Hepatocyte (in vitro differentiated cells): Measurements from ENCODE around the gene SCAPER.

Source experiments
- EZH2 ChIP-seq: fragments of 200-600 bp; sonication (generic); IDR thresholded peaks from 2 replicates; pipeline ENCODE4 v1.6.1; 2016; ENCODE audit warnings: antibody characterized with exemption, mild to moderate bottlenecking, borderline replicate concordance
- EZH2phosphoT487 ChIP-seq: fragments of 200-600 bp; sonication (generic); IDR thresholded peaks from one replicate; pipeline ENCODE4 v1.6.1; 2018; ENCODE audit warnings: antibody characterized with exemption, mild to moderate bottlenecking, low read depth, moderate library complexity; ENCODE audit not compliant: unreplicated experiment, severe bottlenecking
- TF ChIP-seq, protein P1 (sequence below): fragments of 200-600 bp; sonication (generic); IDR thresholded peaks from 2 replicates; pipeline ENCODE4 v1.5.1; 2016; ENCODE audit warnings: antibody characterized with exemption, mild to moderate bottlenecking; ENCODE audit not compliant: poor library complexity

- TF ChIP-seq, protein P1, sequence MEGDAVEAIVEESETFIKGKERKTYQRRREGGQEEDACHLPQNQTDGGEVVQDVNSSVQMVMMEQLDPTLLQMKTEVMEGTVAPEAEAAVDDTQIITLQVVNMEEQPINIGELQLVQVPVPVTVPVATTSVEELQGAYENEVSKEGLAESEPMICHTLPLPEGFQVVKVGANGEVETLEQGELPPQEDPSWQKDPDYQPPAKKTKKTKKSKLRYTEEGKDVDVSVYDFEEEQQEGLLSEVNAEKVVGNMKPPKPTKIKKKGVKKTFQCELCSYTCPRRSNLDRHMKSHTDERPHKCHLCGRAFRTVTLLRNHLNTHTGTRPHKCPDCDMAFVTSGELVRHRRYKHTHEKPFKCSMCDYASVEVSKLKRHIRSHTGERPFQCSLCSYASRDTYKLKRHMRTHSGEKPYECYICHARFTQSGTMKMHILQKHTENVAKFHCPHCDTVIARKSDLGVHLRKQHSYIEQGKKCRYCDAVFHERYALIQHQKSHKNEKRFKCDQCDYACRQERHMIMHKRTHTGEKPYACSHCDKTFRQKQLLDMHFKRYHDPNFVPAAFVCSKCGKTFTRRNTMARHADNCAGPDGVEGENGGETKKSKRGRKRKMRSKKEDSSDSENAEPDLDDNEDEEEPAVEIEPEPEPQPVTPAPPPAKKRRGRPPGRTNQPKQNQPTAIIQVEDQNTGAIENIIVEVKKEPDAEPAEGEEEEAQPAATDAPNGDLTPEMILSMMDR: no peak
- TF ChIP-seq EZH2phosphoT487: no peak
- TF ChIP-seq EZH2: no peak
These were observed 48.8 kb upstream of the SCAPER start for GRCh38 chr15:76953913-76954312.
